GM18861 (cell line): ENCODE measurements around the gene DCAF15.
"Not testable (repeated sequence)": the region's sequence is repeated elsewhere in the genome, so short reads cannot be mapped to it uniquely, and the experiment has no call there.

ENCODE experiments used
- ATAC-seq: cut with Tn5 transposase; IDR thresholded peaks from one replicate; pipeline ENCODE4 v1.9.1; 2021; ENCODE audit not compliant: unreplicated experiment

Gene DCAF15

GRCh38 chr19:13959141-13959961 lies 7.0 kb downstream of the DCAF15 start:
- ATAC-seq = no peak

GRCh38 chr19:13959962-13960862 lies 7.9 kb downstream of the DCAF15 start:
- no peak for ATAC-seq

GRCh38 chr19:13960863-13961784 lies 8.8 kb downstream of the DCAF15 start:
- no peak for ATAC-seq

- no peak for ATAC-seq
Observed at GRCh38 chr19:13961826-13962698, 9.8 kb downstream of the DCAF15 start.

- ATAC-seq = no peak
Observed at GRCh38 chr19:13962699-13963602, 10.6 kb downstream of the DCAF15 start.

- ATAC-seq = no peak
Observed at GRCh38 chr19:13963603-13964105, 11.3 kb downstream of the DCAF15 start.

- ATAC-seq = no peak
Observed at GRCh38 chr19:13964776-13965175, 12.5 kb downstream of the DCAF15 start.

GRCh38 chr19:13965377-13965896 lies 13.1 kb downstream of the DCAF15 start:
- ATAC-seq = no peak

- ATAC-seq = no peak
Observed at GRCh38 chr19:13965926-13966683, 13.8 kb downstream of the DCAF15 start.

- ATAC-seq = no peak
Observed at GRCh38 chr19:13966684-13967128, 14.4 kb downstream of the DCAF15 start.

GRCh38 chr19:13967206-13967605 lies 14.9 kb downstream of the DCAF15 start:
- ATAC-seq = not testable (repeated sequence)

GRCh38 chr19:13968383-13968935 lies 16.1 kb downstream of the DCAF15 start:
- no peak for ATAC-seq

GRCh38 chr19:13968999-13969398 lies 16.7 kb downstream of the DCAF15 start:
- ATAC-seq = no peak

GRCh38 chr19:13969897-13970296 lies 17.6 kb downstream of the DCAF15 start:
- ATAC-seq = no peak

GRCh38 chr19:13971868-13972267 lies 19.6 kb downstream of the DCAF15 start:
- not testable (repeated sequence) for ATAC-seq

- ATAC-seq = no peak
Observed at GRCh38 chr19:13972368-13973155, 20.3 kb downstream of the DCAF15 start.
